Gastroesophageal sphincter (tissue), 3 donors: Measurements from ENCODE around the gene TRIP4.

Experiments
- CTCF ChIP-seq, 4 experiments: fragments of 200-600 bp in 2 of 4; fragments of 450-650 bp in 2 of 4; sonication (generic) in 1 of 4; IDR thresholded peaks; one replicate each; pipeline ENCODE4 v1.5.1; 2017 to 2019; ENCODE audit warnings: antibody characterized with exemption in 4 of 4, mild to moderate bottlenecking in 2 of 4, moderate library complexity in 2 of 4
- EP300 ChIP-seq: sonication (generic); formaldehyde crosslinking; IDR thresholded peaks from one replicate; pipeline ENCODE4 v1.6.1; 2017; ENCODE audit warnings: antibody characterized with exemption, mild to moderate bottlenecking
- POLR2A ChIP-seq, 2 donors: fragments of 450-650 bp; IDR thresholded peaks; one replicate each; pipeline ENCODE4 v1.6.1; 2017; ENCODE audit warnings: antibody characterized with exemption in 2 of 2, mild to moderate bottlenecking in 2 of 2, moderate library complexity in 1 of 2
- POLR2AphosphoS5 ChIP-seq: sonication (generic); formaldehyde crosslinking; IDR thresholded peaks from one replicate; pipeline ENCODE4 v1.6.1; 2017; ENCODE audit warnings: antibody characterized with exemption

GRCh38 chr15:64369078-64369607 is 18.5 kb upstream of the TRIP4 start:
- TF ChIP-seq CTCF (IDR thresholded peaks at IDR 0.05) (no peak), POLR2A (IDR thresholded peaks at IDR 0.05) (no peak), POLR2AphosphoS5 (no peak), EP300 (no peak)
